ENCODE measurements around the gene STIMATE. TPM values are rescaled to one million over a fixed set of nuclear protein-coding genes. Genes with fewer than 3 reads are reported as not detected.

The STIMATE gene
- 9.9 and 19.0 TPM in 2 replicates for total RNA-seq

GRCh38 chr3:52897130-52898122 lies at the start of gene STIMATE:
Gene STIMATE, minus strand, starts transcription at chr3:52897548. Its CDS starts 98 bp downstream, at chr3:52897450.

GRCh38 chr3:52834871-52835501 lies 62.4 kb downstream of the STIMATE start, which contains the start of gene MUSTN1:
Gene MUSTN1, minus strand, starts transcription at chr3:52835019. Its CDS starts 71 bp downstream, at chr3:52834948.

GRCh38 chr3:52830535-52831258 lies 66.7 kb downstream of the STIMATE start, which contains the start of gene ITIH4:
Gene ITIH4, minus strand, starts transcription at chr3:52830672. Its CDS starts 30 bp downstream, at chr3:52830642.

GRCh38 chr3:52794612-52795099 lies 102.7 kb downstream of the STIMATE start, which contains the start of gene ITIH3:
Gene ITIH3, plus strand, starts transcription at chr3:52794796. Its CDS starts 8 bp downstream, at chr3:52794804.

Other genes with a start within 250 kb of the STIMATE start
- gene PBRM1, start 211.6 kb downstream of the STIMATE start, total RNA-seq: 59.9 and 78.2 TPM in 2 replicates
- 100 and 101 TPM in 2 replicates for gene GNL3, start 211.5 kb downstream of the STIMATE start, total RNA-seq
- 125 and 126 TPM in 2 replicates for gene GLT8D1, start 191.8 kb downstream of the STIMATE start, total RNA-seq
- 60.7 and 68.1 TPM in 2 replicates for gene SPCS1, start 191.4 kb downstream of the STIMATE start, total RNA-seq
- gene NEK4, start 126.6 kb downstream of the STIMATE start, total RNA-seq: 25.2 and 27.3 TPM in 2 replicates
- gene ITIH1, start 119.9 kb downstream of the STIMATE start, total RNA-seq: not detected in 2 replicates
- gene ITIH3, start 102.8 kb downstream of the STIMATE start, total RNA-seq: not detected in 2 replicates
- gene ITIH4, start 66.9 kb downstream of the STIMATE start, total RNA-seq: 0.44 and 3.3 TPM in 2 replicates
- gene MUSTN1, start 62.5 kb downstream of the STIMATE start, total RNA-seq: 0.33 TPM in 1 of 2 replicates, not detected in the other
- 4.5 and 7.1 TPM in 2 replicates for gene SFMBT1, start 148.5 kb upstream of the STIMATE start, total RNA-seq
- gene RFT1, start 232.9 kb upstream of the STIMATE start, total RNA-seq: 10.6 and 14.4 TPM in 2 replicates